SJSA1 (cell line): Measurements from ENCODE around the gene FABP7. TPM values are rescaled to one million over a fixed set of nuclear protein-coding genes. Genes with fewer than 3 reads are reported as not detected.

Source experiments
- DNase-seq, 2 experiments: peaks; one replicate each; pipeline ENCODE4 v3.0.0-alpha.2; 2015 to 2020; ENCODE audit warnings: low spot score in 2 of 2, low read depth in 1 of 2
- H3K27ac ChIP-seq: fragments of 250-450 bp; sonication (Bioruptor Pico); 2 replicates; pipeline ENCODE4 v1.5.1; 2020; ENCODE audit warnings: mild to moderate bottlenecking, moderate library complexity
- H3K27me3 ChIP-seq: fragments of 250-450 bp; sonication (Bioruptor Pico); replicated peaks from 2 replicates; pipeline ENCODE4 v1.5.1; 2020; ENCODE audit warnings: mild to moderate bottlenecking, moderate library complexity
- H3K36me3 ChIP-seq: fragments of 250-450 bp; sonication (Bioruptor Pico); 2 replicates; pipeline ENCODE4 v1.5.1; 2020; ENCODE audit warnings: mild to moderate bottlenecking
- H3K4me1 ChIP-seq: fragments of 250-450 bp; sonication (Bioruptor Pico); replicated peaks from 2 replicates; pipeline ENCODE4 v1.6.1; 2021; ENCODE audit warnings: mild to moderate bottlenecking
- H3K4me3 ChIP-seq: fragments of 250-450 bp; sonication (Bioruptor Pico); 2 replicates; pipeline ENCODE4 v1.5.1; 2020; ENCODE audit warnings: mild to moderate bottlenecking
- H3K9me3 ChIP-seq: fragments of 250-450 bp; sonication (Bioruptor Pico); replicated peaks from 2 replicates; pipeline ENCODE4 v1.5.1; 2020; ENCODE audit warnings: mild to moderate bottlenecking
- total RNA-seq: library from RNA; depleted of rRNA; stranded (reverse); fragments of >200 nt; shearing (Covaris generic); gene quantifications from 2 replicates; pipeline ENCODE4 v1.2.3, GENCODE V29; 2014; rRNA removed

The FABP7 gene
- total RNA-seq, 1 experiment from 2014 or later = not detected

GRCh38 chr6:122809691-122810090 lies 30.2 kb downstream of the FABP7 start:
- Histone ChIP-seq H3K27ac (no peak overlapping the region), H3K9me3 (no peaks in the 10 kb centered on the region), H3K36me3 (no peaks in the 10 kb centered on the region), H3K4me1 (no peaks in the 10 kb centered on the region), H3K27me3 (no peaks in the 10 kb centered on the region), H3K4me3 (no peak overlapping the region)
- no peak for DNase-seq

- Histone ChIP-seq H3K27me3 (no peaks in the 10 kb centered on the region), H3K4me3 (no peak overlapping the region), H3K36me3 (no peaks in the 10 kb centered on the region), H3K9me3 (no peaks in the 10 kb centered on the region), H3K27ac (no peak overlapping the region), H3K4me1 (no peaks in the 10 kb centered on the region)
- no peak for DNase-seq
These were observed 30.7 kb downstream of the FABP7 start for GRCh38 chr6:122810189-122810588.

GRCh38 chr6:122817358-122817757 lies 37.8 kb downstream of the FABP7 start:
- DNase-seq = no peak
- no peak overlapping the region for H3K27ac ChIP-seq
- no peak overlapping the region for H3K4me3 ChIP-seq
- H3K9me3 ChIP-seq = no peaks in the 10 kb centered on the region
- no peaks in the 10 kb centered on the region for H3K27me3 ChIP-seq
- H3K4me1 ChIP-seq = no peaks in the 10 kb centered on the region
- H3K36me3 ChIP-seq = no peaks in the 10 kb centered on the region

GRCh38 chr6:122817766-122818165 lies 38.2 kb downstream of the FABP7 start:
- Histone ChIP-seq H3K27me3 (no peaks in the 10 kb centered on the region), H3K27ac (no peak overlapping the region), H3K36me3 (no peaks in the 10 kb centered on the region), H3K4me3 (no peak overlapping the region), H3K4me1 (no peaks in the 10 kb centered on the region), H3K9me3 (no peaks in the 10 kb centered on the region)
- DNase-seq = no peak

- Histone ChIP-seq H3K9me3 (no peaks in the 10 kb centered on the region), H3K27ac (no peak overlapping the region), H3K27me3 (no peaks in the 10 kb centered on the region), H3K4me1 (no peaks in the 10 kb centered on the region), H3K36me3 (no peaks in the 10 kb centered on the region), H3K4me3 (no peak overlapping the region)
- DNase-seq = no peak
These were observed 39.4 kb downstream of the FABP7 start for GRCh38 chr6:122818866-122819265.

- Histone ChIP-seq H3K9me3 (no peaks in the 10 kb centered on the region), H3K4me1 (no peaks in the 10 kb centered on the region), H3K27ac (no peak overlapping the region), H3K27me3 (no peaks in the 10 kb centered on the region), H3K36me3 (no peaks in the 10 kb centered on the region), H3K4me3 (no peak overlapping the region)
- no peak for DNase-seq
These were observed 41.6 kb downstream of the FABP7 start for GRCh38 chr6:122821095-122821494.

GRCh38 chr6:122825163-122825562 lies 45.6 kb downstream of the FABP7 start:
- H3K36me3 ChIP-seq = no peaks in the 10 kb centered on the region
- no peak for DNase-seq
- no peak overlapping the region for H3K27ac ChIP-seq
- H3K4me3 ChIP-seq = no peak overlapping the region
- H3K9me3 ChIP-seq = no peaks in the 10 kb centered on the region
- no peaks in the 10 kb centered on the region for H3K4me1 ChIP-seq
- H3K27me3 ChIP-seq = 0 out of 2 replicates have a peak, but pooled peaks cover 3% of the 10 kb centered on the region

- no peak for DNase-seq
- no peak overlapping the region for H3K4me3 ChIP-seq
- H3K27me3 ChIP-seq = 0 out of 2 replicates have a peak, but pooled peaks cover 6% of the 10 kb centered on the region
- H3K27ac ChIP-seq = no peak overlapping the region
- H3K9me3 ChIP-seq = no peaks in the 10 kb centered on the region
- no peaks in the 10 kb centered on the region for H3K4me1 ChIP-seq
- H3K36me3 ChIP-seq = no peaks in the 10 kb centered on the region
These were observed 49.9 kb downstream of the FABP7 start for GRCh38 chr6:122829456-122829855.

GRCh38 chr6:122831511-122831910 lies 52.0 kb downstream of the FABP7 start:
- Histone ChIP-seq H3K4me1 (no peaks in the 10 kb centered on the region), H3K27me3 (0 out of 2 replicates have a peak, but pooled peaks cover 6% of the 10 kb centered on the region), H3K4me3 (no peak overlapping the region), H3K9me3 (no peaks in the 10 kb centered on the region), H3K27ac (no peak overlapping the region), H3K36me3 (no peaks in the 10 kb centered on the region)
- no peak for DNase-seq

GRCh38 chr6:122832459-122832858 lies 52.9 kb downstream of the FABP7 start:
- no peak overlapping the region for H3K27ac ChIP-seq
- H3K4me3 ChIP-seq = no peak overlapping the region
- H3K27me3 ChIP-seq = 0 out of 2 replicates have a peak, but pooled peaks cover 6% of the 10 kb centered on the region
- no peaks in the 10 kb centered on the region for H3K9me3 ChIP-seq
- no peak for DNase-seq
- H3K4me1 ChIP-seq = no peaks in the 10 kb centered on the region
- no peaks in the 10 kb centered on the region for H3K36me3 ChIP-seq

GRCh38 chr6:122833021-122833491 lies 53.5 kb downstream of the FABP7 start:
- no peaks in the 10 kb centered on the region for H3K9me3 ChIP-seq
- H3K36me3 ChIP-seq = no peaks in the 10 kb centered on the region
- no peak overlapping the region for H3K4me3 ChIP-seq
- DNase-seq = no peak
- 0 out of 2 replicates have a peak, but pooled peaks cover 6% of the 10 kb centered on the region for H3K27me3 ChIP-seq
- no peak overlapping the region for H3K27ac ChIP-seq
- H3K4me1 ChIP-seq = no peaks in the 10 kb centered on the region

Other genes with a start within 250 kb of the FABP7 start
- not detected in 2 replicates for gene PKIB, start 169.3 kb upstream of the FABP7 start, total RNA-seq
- 0.60 and 2.1 TPM in 2 replicates for gene SMPDL3A, start 9.5 kb downstream of the FABP7 start, total RNA-seq
- gene CLVS2, start 216.5 kb downstream of the FABP7 start, total RNA-seq = not detected in 2 replicates